HG02885 (cell line): ENCODE results near the gene SYT2.

Experiments used
- ATAC-seq: cut with Tn5 transposase; IDR thresholded peaks from one replicate; pipeline ENCODE4 v1.9.1; 2021; ENCODE audit warnings: mild to moderate bottlenecking; ENCODE audit not compliant: unreplicated experiment, poor library complexity

SYT2 gene

GRCh38 chr1:202706851-202707250 lies 3.4 kb downstream of the SYT2 start:
- ATAC-seq, result no peak

- no peak for ATAC-seq
These were observed 5.7 kb downstream of the SYT2 start for GRCh38 chr1:202704601-202705000.

GRCh38 chr1:202703191-202703590 lies 7.1 kb downstream of the SYT2 start:
- no peak for ATAC-seq

- no peak for ATAC-seq
These were observed 8.2 kb downstream of the SYT2 start for GRCh38 chr1:202702088-202702487.

- no peak for ATAC-seq
These were observed 9.1 kb downstream of the SYT2 start for GRCh38 chr1:202701200-202701599.

- no peak for ATAC-seq
These were observed 10.2 kb downstream of the SYT2 start for GRCh38 chr1:202700061-202700460.

- no peak for ATAC-seq
These were observed 12.0 kb downstream of the SYT2 start for GRCh38 chr1:202698276-202698675.

GRCh38 chr1:202697038-202697437 lies 13.2 kb downstream of the SYT2 start:
- ATAC-seq, result no peak

- ATAC-seq, result no peak
These were observed 15.9 kb downstream of the SYT2 start for GRCh38 chr1:202694314-202694713.

GRCh38 chr1:202692959-202693555 lies 17.2 kb downstream of the SYT2 start:
- ATAC-seq, result no peak

GRCh38 chr1:202691816-202692215 lies 18.4 kb downstream of the SYT2 start:
- no peak for ATAC-seq

GRCh38 chr1:202689493-202690342 lies 20.5 kb downstream of the SYT2 start:
- no peak for ATAC-seq

- no peak for ATAC-seq
These were observed 21.2 kb downstream of the SYT2 start for GRCh38 chr1:202689082-202689481.

GRCh38 chr1:202688401-202688800 lies 21.9 kb downstream of the SYT2 start:
- ATAC-seq, result no peak

- ATAC-seq, result no peak
These were observed 22.5 kb downstream of the SYT2 start for GRCh38 chr1:202687798-202688197.

- no peak for ATAC-seq
These were observed 22.9 kb downstream of the SYT2 start for GRCh38 chr1:202687370-202687769.

GRCh38 chr1:202685641-202686040 lies 24.6 kb downstream of the SYT2 start:
- no peak for ATAC-seq

- ATAC-seq, result no peak
These were observed 25.5 kb downstream of the SYT2 start for GRCh38 chr1:202684716-202685115.

- ATAC-seq, result no peak
These were observed 27.2 kb downstream of the SYT2 start for GRCh38 chr1:202683029-202683428.

- no peak for ATAC-seq
These were observed 27.8 kb downstream of the SYT2 start for GRCh38 chr1:202682477-202682876.

GRCh38 chr1:202681736-202682420 lies 28.4 kb downstream of the SYT2 start:
- no peak for ATAC-seq
